ENCODE measurements around the gene GPD1L.
"Not testable (repeated sequence)": the region's sequence is repeated elsewhere in the genome, so short reads cannot be mapped to it uniquely, and the experiment has no call there.

GPD1L gene

GRCh38 chr3:32109256-32109655 is 2.8 kb downstream of the GPD1L start:
- TF ChIP-seq, protein P1, sequence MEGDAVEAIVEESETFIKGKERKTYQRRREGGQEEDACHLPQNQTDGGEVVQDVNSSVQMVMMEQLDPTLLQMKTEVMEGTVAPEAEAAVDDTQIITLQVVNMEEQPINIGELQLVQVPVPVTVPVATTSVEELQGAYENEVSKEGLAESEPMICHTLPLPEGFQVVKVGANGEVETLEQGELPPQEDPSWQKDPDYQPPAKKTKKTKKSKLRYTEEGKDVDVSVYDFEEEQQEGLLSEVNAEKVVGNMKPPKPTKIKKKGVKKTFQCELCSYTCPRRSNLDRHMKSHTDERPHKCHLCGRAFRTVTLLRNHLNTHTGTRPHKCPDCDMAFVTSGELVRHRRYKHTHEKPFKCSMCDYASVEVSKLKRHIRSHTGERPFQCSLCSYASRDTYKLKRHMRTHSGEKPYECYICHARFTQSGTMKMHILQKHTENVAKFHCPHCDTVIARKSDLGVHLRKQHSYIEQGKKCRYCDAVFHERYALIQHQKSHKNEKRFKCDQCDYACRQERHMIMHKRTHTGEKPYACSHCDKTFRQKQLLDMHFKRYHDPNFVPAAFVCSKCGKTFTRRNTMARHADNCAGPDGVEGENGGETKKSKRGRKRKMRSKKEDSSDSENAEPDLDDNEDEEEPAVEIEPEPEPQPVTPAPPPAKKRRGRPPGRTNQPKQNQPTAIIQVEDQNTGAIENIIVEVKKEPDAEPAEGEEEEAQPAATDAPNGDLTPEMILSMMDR (IDR thresholded peaks at IDR 0.05), result no peak
- Mint-ChIP-seq H3K4me3 (no peak overlapping the region), H3K4me1 (peaks cover 15% of the 10 kb centered on the region), H3K9me3 (peaks cover 11% of the 10 kb centered on the region), H3K27ac (no peak overlapping the region), H3K27me3 (ENCODE audit: low read depth, poor library complexity) (peaks cover 50% of the 10 kb centered on the region), H3K36me3 (ENCODE audit: low read depth) (peaks cover 3% of the 10 kb centered on the region)
- no peak for DNase-seq

DNA sequence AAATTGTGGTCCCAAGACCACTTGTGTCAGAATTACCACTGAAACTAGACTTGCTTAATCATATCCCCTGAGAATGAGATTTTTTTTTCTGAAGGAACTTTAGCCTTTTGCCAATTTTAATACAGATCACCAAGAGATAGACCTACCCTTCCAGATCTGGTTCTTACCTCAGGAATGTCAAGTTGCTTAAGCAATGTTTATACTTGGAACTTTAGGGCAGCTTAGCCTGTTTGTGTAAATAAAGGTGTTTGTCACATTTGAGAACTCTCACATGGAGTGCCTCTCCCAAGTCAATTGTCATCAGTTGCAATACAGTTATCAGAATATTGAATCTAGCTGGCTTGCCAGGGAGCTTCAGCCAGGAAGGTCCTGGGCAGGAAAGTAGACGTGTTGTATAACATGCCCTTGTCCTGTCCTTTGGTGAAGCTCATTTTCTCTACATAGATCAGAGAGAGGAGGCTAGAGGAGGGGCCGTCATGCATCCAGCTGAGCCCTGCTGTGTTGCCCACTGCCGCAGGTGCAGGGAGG is 3.9 kb downstream of the GPD1L start:
- no peak for DNase-seq
- H3K9me3 Mint-ChIP-seq, result peaks cover 13% of the 10 kb centered on the region
- no peak overlapping the region for H3K27ac Mint-ChIP-seq
- no peaks in the 10 kb centered on the region for H3K36me3 Mint-ChIP-seq (ENCODE audit: low read depth)
- H3K4me3 Mint-ChIP-seq, result no peak overlapping the region
- TF ChIP-seq, protein P1 (IDR thresholded peaks at IDR 0.05), result no peak
- H3K4me1 Mint-ChIP-seq, result peaks cover 15% of the 10 kb centered on the region
- H3K27me3 Mint-ChIP-seq (ENCODE audit: low read depth, poor library complexity), result peaks cover 50% of the 10 kb centered on the region

DNA sequence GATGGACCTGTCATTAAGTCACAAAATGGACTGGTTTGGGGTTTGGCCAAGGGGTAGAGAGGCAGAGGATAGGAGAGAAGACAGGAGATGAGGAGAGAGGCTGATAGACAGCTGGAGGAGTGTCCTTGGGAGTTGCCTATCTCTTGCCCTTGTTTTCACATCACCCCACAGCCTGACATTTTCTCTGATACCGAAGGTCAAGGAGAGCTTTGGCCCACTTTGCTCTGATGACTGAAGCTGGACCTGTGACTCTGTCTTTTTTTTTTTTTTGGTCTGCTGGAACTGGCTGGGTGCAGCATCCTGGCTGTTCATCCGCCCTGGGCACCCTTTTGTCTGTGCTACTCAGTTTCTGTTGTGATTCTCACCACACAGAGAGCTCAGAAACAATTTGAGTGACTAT is 5.1 kb downstream of the GPD1L start:
- no peak overlapping the region for H3K27ac Mint-ChIP-seq
- TF ChIP-seq, protein P1 (IDR thresholded peaks at IDR 0.05), result no peak
- H3K36me3 Mint-ChIP-seq (ENCODE audit: low read depth), result no peaks in the 10 kb centered on the region
- peaks cover 50% of the 10 kb centered on the region for H3K27me3 Mint-ChIP-seq (ENCODE audit: low read depth, poor library complexity)
- peaks cover 15% of the 10 kb centered on the region for H3K4me1 Mint-ChIP-seq
- H3K4me3 Mint-ChIP-seq, result no peak overlapping the region
- H3K9me3 Mint-ChIP-seq, result peaks cover 13% of the 10 kb centered on the region
- no peak for DNase-seq

DNA sequence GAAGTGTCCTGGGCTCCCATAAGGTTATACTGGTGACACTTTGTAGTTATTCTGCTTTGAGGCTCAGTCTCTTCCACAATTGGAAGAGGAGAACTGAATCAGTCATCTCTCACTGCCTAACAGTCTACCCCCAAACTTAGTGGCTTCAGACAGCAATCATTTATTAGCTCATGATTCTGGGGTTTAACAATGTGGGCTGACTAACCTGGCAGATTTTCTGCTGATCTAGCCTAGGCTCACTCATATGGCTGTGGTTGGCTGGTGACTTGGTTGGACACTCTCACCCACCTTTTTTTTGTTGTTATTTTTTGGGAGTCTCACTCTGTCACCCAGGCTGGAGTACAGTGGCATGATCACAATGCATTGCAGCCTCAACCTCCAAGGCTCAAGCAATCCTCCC is 7.1 kb downstream of the GPD1L start:
- TF ChIP-seq, protein P1 (IDR thresholded peaks at IDR 0.05), result no peak
- peaks cover 13% of the 10 kb centered on the region for H3K9me3 Mint-ChIP-seq
- no peak for DNase-seq
- H3K36me3 Mint-ChIP-seq (ENCODE audit: low read depth), result no peaks in the 10 kb centered on the region
- H3K27me3 Mint-ChIP-seq (ENCODE audit: low read depth, poor library complexity), result peaks cover 32% of the 10 kb centered on the region
- H3K27ac Mint-ChIP-seq, result no peak overlapping the region
- H3K4me3 Mint-ChIP-seq, result no peak overlapping the region
- peaks cover 6% of the 10 kb centered on the region for H3K4me1 Mint-ChIP-seq

- H3K4me3 Mint-ChIP-seq, result no peak overlapping the region
- H3K27ac Mint-ChIP-seq, result no peak overlapping the region
- peaks cover 6% of the 10 kb centered on the region for H3K4me1 Mint-ChIP-seq
- DNase-seq, result no peak
- H3K27me3 Mint-ChIP-seq (ENCODE audit: low read depth, poor library complexity), result peaks cover 27% of the 10 kb centered on the region
- peaks cover 13% of the 10 kb centered on the region for H3K9me3 Mint-ChIP-seq
- TF ChIP-seq, protein P1 (IDR thresholded peaks at IDR 0.05), result no peak
- no peaks in the 10 kb centered on the region for H3K36me3 Mint-ChIP-seq (ENCODE audit: low read depth)
These were observed 7.6 kb downstream of the GPD1L start for GRCh38 chr3:32113981-32114545.

DNA sequence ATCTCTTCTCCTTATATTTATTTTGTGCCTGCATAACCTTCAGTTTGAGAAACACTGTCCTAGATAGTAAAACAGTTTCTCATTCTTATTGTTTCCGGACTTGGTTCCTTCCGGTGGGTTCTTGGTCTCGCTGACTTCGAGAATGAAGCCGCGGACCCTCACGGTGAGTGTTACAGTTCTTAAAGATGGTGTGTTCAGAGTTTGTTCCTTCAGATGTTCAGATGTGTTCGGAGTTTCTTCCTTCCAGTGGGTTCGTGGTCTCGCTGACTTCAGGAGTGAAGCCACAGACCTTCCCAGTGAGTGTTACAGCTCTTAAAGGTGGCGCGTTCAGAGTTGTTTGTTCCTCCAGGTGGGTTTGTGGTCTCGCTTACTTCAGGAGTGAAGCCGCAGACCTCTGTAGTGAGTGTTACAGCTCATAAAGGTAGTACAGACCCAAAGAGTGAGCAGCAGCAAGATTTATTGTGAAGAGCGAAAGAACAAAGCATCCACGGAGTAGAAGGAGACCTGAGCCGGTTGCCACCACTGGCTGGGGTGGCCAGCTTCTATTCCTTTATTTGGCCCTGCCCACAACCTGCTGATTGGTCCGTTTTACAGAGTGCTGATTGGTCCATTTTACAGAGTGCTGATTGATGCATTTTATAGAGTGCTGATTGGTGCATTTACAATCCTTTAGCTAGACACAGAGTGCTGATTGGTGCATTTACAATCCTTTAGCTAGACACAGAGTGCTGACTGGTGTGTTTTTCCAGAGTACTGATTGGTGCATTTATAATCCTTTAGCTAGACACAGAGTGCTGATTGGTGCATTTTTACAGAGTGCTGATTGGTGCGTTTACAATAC is 8.3 kb downstream of the GPD1L start:
- H3K27ac Mint-ChIP-seq; H3K4me1 Mint-ChIP-seq; H3K36me3 Mint-ChIP-seq (ENCODE audit: low read depth); H3K4me3 Mint-ChIP-seq; DNase-seq: not testable (repeated sequence)
- Mint-ChIP-seq H3K9me3 (peaks cover 11% of the 10 kb centered on the region), H3K27me3 (ENCODE audit: low read depth, poor library complexity) (peaks cover 20% of the 10 kb centered on the region)

All from nephron progenitor cell (in vitro differentiated cells).